Thyroid gland (tissue), 4 donors: ENCODE measurements around the gene KRTAP4-6. TPM values are rescaled to one million over a fixed set of nuclear protein-coding genes. Genes with fewer than 3 reads are reported as not detected.
A peak's percentile ranks its signal among the peaks of the same experiment; 100 is the strongest.
"Not testable (repeated sequence)": the region's sequence is repeated elsewhere in the genome, so short reads cannot be mapped to it uniquely, and the experiment has no call there.

Experiments used
- DNase-seq, 2 donors: peaks; one replicate each; pipeline ENCODE4 v3.0.0-alpha.2; 2019
- H3K27ac ChIP-seq, 3 donors: fragments of 200-600 bp; sonication (generic); 1 replicate in 2 of 3; 2 replicates in 1 of 3; pipeline ENCODE4 v1.5.1; 2016 to 2019; ENCODE audit warnings: mild to moderate bottlenecking in 1 of 3, moderate library complexity in 1 of 3
- H3K27me3 ChIP-seq: fragments of 200-600 bp; sonication (generic); one replicate; pipeline ENCODE4 v1.5.1; 2019
- H3K36me3 ChIP-seq, 2 donors: fragments of 200-600 bp; sonication (generic); one replicate each; pipeline ENCODE4 v1.5.1; 2016 to 2019
- H3K4me1 ChIP-seq, 2 donors: fragments of 200-600 bp; sonication (generic); one replicate each; pipeline ENCODE4 v1.5.1; 2017 to 2019
- H3K4me3 ChIP-seq, 3 donors: fragments of 200-600 bp; sonication (generic); replicated peaks in 1 of 3; 1 replicate in 2 of 3; 2 replicates in 1 of 3; pipeline ENCODE4 v1.5.1; 2016; ENCODE audit warnings: mild to moderate bottlenecking in 1 of 3
- H3K9me3 ChIP-seq: fragments of 200-600 bp; sonication (generic); one replicate; pipeline ENCODE4 v1.5.1; 2017
- POLR2A ChIP-seq, 2 donors: fragments of 450-650 bp; IDR thresholded peaks; one replicate each; pipeline ENCODE4 v1.6.1; 2017; ENCODE audit warnings: antibody characterized with exemption in 2 of 2, mild to moderate bottlenecking in 2 of 2, moderate library complexity in 1 of 2
- WGBS, 2 donors: methylation state at CpG; one replicate each; pipeline ENCODE4 v1.1.5; 2017; 5-methylcytosine and 5-hydroxymethylcytosine counted together
- intact Hi-C: fragments of 100-400 bp; cut with DNase I; formaldehyde crosslinking; loops from one replicate; pipeline ENCODE4 v1.15.1; 2023
- total RNA-seq, 4 donors: library from RNA; depleted of rRNA; stranded (reverse); fragments of >200 nt; gene quantifications; one replicate each; pipeline ENCODE4 v1.2.3, GENCODE V29; 2016
- TF ChIP-seq, protein P1 (sequence below), 6 experiments: fragments of 200-600 bp in 3 of 6; fragments of 450-650 bp in 3 of 6; sonication (generic) in 3 of 6; IDR thresholded peaks; one replicate each; pipeline ENCODE4 v1.5.1; 2016 to 2019; ENCODE audit warnings: antibody characterized with exemption in 6 of 6, mild to moderate bottlenecking in 2 of 6, inconsistent platforms in 1 of 6, moderate library complexity in 1 of 6

Gene KRTAP4-6
- total RNA-seq, 4 donors from 2014 or later, result not detected

DNA sequence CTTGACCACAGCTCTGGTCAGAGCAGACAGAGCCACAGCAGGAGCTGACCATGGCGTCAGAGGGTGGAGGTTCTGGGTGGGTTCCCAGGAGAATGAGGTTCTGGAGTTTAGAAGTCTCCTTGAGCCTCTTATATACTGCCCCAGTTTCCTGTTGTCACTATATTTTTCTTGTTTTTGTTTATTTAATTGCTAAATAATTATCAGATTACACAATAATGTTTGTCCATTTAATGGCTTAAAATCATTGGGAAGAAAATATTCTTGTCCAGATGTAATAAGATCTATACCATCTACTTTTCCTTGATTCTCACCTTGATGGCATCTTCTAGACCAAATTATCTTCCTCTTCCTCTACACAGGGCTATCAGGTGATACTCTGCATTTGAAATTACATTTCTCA, 27.8 kb upstream of the KRTAP4-6 start, which contains the start of gene KRTAP4-3:
Gene KRTAP4-3, minus strand, starts transcription at position 101 of the 400 bp plus-strand sequence. Its CDS starts 49 bp downstream, at position 52.
- DNase-seq, result no peak
- Histone ChIP-seq H3K27ac (no peak within 1 kb of the TSS), H3K4me3 (no peak within 1 kb of the TSS), H3K9me3 (no peaks in the 10 kb centered on the region), H3K4me1 (no peaks in the 10 kb centered on the region), H3K36me3 (no peaks in the 10 kb centered on the region), H3K27me3 (no peaks in the 10 kb centered on the region)
- TF ChIP-seq, protein P1, sequence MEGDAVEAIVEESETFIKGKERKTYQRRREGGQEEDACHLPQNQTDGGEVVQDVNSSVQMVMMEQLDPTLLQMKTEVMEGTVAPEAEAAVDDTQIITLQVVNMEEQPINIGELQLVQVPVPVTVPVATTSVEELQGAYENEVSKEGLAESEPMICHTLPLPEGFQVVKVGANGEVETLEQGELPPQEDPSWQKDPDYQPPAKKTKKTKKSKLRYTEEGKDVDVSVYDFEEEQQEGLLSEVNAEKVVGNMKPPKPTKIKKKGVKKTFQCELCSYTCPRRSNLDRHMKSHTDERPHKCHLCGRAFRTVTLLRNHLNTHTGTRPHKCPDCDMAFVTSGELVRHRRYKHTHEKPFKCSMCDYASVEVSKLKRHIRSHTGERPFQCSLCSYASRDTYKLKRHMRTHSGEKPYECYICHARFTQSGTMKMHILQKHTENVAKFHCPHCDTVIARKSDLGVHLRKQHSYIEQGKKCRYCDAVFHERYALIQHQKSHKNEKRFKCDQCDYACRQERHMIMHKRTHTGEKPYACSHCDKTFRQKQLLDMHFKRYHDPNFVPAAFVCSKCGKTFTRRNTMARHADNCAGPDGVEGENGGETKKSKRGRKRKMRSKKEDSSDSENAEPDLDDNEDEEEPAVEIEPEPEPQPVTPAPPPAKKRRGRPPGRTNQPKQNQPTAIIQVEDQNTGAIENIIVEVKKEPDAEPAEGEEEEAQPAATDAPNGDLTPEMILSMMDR (IDR thresholded peaks at IDR 0.05), result no peak
- no peak for TF ChIP-seq POLR2A (IDR thresholded peaks at IDR 0.05)
- intact Hi-C loops, result no loop called here
- WGBS, 2 donors, result 63 to 82% methylated on average over 1 of the region's 1 CpG

DNA sequence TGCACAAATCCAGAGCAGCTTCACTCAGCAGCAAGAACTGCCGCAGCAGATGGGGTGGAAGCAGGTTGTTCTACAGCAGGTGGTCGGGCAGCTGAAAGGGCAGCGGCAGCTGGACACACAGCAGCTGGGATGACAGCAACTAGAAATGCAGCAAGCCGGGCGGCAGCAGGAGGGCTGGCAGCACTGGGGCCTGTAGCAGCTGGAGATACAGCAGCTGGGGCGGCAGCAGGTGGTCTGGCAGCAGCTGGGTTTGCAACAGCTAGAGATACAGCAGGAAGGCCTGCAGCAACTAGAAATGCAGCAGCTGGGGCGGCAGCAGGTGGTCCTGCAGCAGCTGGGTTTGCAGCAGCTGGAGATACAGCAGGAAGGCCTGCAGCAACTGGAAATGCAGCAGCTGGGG, 27.2 kb upstream of the KRTAP4-6 start:
- WGBS, 2 donors, result 84 to 93% methylated on average over 6 to 7 of the region's 7 CpGs
- no peak overlapping the region for H3K27ac ChIP-seq
- no peak overlapping the region for H3K4me3 ChIP-seq
- H3K27me3 ChIP-seq, result no peaks in the 10 kb centered on the region
- no peaks in the 10 kb centered on the region for H3K36me3 ChIP-seq
- no peaks in the 10 kb centered on the region for H3K4me1 ChIP-seq
- intact Hi-C loops, result no loop called here
- no peak for TF ChIP-seq POLR2A (IDR thresholded peaks at IDR 0.05)
- TF ChIP-seq, protein P1 (IDR thresholded peaks at IDR 0.05), result no peak
- no peak for DNase-seq
- no peaks in the 10 kb centered on the region for H3K9me3 ChIP-seq

DNA sequence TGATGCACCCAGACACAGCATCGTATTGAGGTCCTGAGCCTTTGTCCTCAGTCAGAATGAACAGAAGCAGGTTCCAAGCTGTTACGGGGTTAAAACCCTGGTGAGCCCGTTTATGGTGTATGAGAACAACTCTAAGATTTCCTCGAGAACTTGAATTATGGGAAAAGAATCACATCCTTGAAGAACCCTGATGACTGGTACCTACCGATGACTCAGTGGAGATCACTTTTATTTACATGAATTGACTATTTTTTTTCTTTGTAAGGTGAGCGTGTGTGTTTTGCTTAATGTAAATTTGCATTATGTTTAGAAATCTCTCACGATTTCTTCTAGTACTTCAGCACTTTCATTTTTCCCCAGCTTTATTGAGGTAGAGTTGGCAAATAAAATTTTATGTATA, 23.5 kb upstream of the KRTAP4-6 start:
- 75 to 76% methylated on average over 7 of the region's 7 CpGs for WGBS, 2 donors
- TF ChIP-seq POLR2A (IDR thresholded peaks at IDR 0.05), result no peak
- TF ChIP-seq, protein P1 (IDR thresholded peaks at IDR 0.05), result no peak
- intact Hi-C loops, result no loop called here
- Histone ChIP-seq H3K9me3 (no peaks in the 10 kb centered on the region), H3K27ac (no peak overlapping the region), H3K4me3 (no peak overlapping the region), H3K36me3 (no peaks in the 10 kb centered on the region), H3K27me3 (no peaks in the 10 kb centered on the region), H3K4me1 (no peaks in the 10 kb centered on the region)
- no peak for DNase-seq

DNA sequence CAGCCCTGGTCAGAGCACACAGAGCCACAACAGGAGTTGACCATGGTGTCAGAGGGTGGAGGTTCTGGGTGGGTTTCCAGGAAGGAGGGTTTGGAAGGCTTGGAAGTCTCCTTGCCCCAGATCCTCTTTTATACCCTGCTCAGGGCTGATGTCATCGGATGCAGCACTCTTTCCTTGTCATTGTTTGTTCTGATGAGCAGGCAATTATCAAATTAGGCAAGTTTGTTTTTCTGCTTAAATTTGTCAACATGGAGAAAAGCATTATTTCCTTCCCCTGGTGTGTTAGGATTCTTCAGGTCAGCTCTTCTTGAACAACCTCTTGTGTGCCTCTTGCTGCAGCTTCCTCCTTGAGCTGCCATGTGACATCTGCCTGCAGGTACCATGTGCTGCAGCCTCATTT, 20.3 kb upstream of the KRTAP4-6 start, which contains the start of gene KRTAP4-4:
Gene KRTAP4-4, minus strand, starts transcription at position 101 of the 400 bp plus-strand sequence. Its CDS starts 57 bp downstream, at position 44.
- no peaks in the 10 kb centered on the region for H3K36me3 ChIP-seq
- TF ChIP-seq POLR2A (IDR thresholded peaks at IDR 0.05), result no peak
- TF ChIP-seq, protein P1 (IDR thresholded peaks at IDR 0.05), result no peak
- intact Hi-C loops, result no loop called here
- no peak within 1 kb of the TSS for H3K4me3 ChIP-seq
- no peak for DNase-seq
- H3K4me1 ChIP-seq, result no peaks in the 10 kb centered on the region
- no peak within 1 kb of the TSS for H3K27ac ChIP-seq
- H3K9me3 ChIP-seq, result no peaks in the 10 kb centered on the region
- WGBS, 2 donors, result 88% methylated on average over 1 of the region's 1 CpG
- no peaks in the 10 kb centered on the region for H3K27me3 ChIP-seq

DNA sequence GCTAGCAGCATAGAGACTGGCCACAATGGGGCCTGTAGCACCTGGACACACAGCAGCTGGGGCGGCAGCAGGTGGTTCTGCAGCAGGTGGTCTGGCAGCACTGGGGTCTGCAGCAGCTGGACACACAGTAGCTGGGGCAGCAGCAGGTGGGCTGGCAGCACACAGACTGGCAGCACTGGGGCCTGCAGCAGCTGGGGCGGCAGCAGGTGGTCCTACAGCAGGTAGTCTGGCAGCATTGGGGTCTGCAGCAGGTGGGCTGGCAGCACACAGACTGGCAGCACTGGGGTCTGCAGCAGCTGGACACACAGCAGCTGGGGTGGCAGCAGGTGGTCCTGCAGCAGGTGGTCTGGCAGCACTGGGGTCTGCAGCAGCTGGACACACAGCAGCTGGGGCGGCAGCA, 19.8 kb upstream of the KRTAP4-6 start:
- H3K4me3 ChIP-seq, DNase-seq, intact Hi-C loops, H3K27ac ChIP-seq, H3K36me3 ChIP-seq, H3K4me1 ChIP-seq, H3K9me3 ChIP-seq, H3K27me3 ChIP-seq: not testable (repeated sequence)
- 79 to 83% methylated on average over 2 of the region's 3 CpGs for WGBS, 2 donors

DNA sequence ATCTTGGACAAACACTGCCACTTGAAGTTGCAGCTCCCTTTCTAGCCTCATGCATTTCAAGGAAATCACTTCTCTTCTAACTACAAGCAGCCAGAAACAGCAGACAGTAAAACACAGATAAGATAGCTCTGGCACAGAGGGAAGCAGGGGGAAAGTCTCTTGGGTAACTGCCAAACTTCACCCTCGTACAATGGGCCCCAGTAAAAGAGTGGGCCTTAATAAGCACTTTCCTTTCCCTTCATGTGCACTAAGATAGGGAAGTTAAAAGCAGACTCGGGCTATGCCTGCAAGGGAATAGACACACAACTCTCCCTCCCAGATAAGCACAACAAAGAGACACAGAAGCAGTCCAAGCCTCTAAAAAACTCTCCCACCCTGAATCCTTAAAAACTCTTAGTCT, 13.5 kb upstream of the KRTAP4-6 start:
- TF ChIP-seq, protein P1 (IDR thresholded peaks at IDR 0.05), result no peak
- no peak for TF ChIP-seq POLR2A (IDR thresholded peaks at IDR 0.05)
- no peaks in the 10 kb centered on the region for H3K27me3 ChIP-seq
- intact Hi-C loops, result no loop called here

More for the DNA sequence above, 13.5 kb upstream of the KRTAP4-6 start:
- DNase-seq, result peak in 1 of 2 donors; percentile 1
- Histone ChIP-seq H3K4me1 (no peaks in the 10 kb centered on the region), H3K9me3 (no peaks in the 10 kb centered on the region), H3K27ac (no peak overlapping the region), H3K36me3 (no peaks in the 10 kb centered on the region), H3K4me3 (no peak overlapping the region)
- WGBS, 2 donors, result 8 to 10% methylated on average over 2 of the region's 2 CpGs
